Measurements from ENCODE around the gene SPPL2B.

The SPPL2B gene

GRCh38 chr19:2360833-2361232 is 32.3 kb downstream of the SPPL2B start:
- TF ChIP-seq CSRNP3 (CRISPR knock-in tag; IDR thresholded peaks at IDR 0.05) (no peak), ZNF8 (CRISPR knock-in tag; IDR thresholded peaks at IDR 0.05) (no peak), ZNF565 (CRISPR knock-in tag; conservative IDR thresholded peaks at IDR 0.05; ENCODE audit: low read depth) (no peak), ISL1 (CRISPR knock-in tag; IDR thresholded peaks at IDR 0.05) (no peak), TOX (CRISPR knock-in tag; IDR thresholded peaks at IDR 0.05; ENCODE audit: borderline replicate concordance) (no peak), TCF4 (CRISPR knock-in tag; IDR thresholded peaks at IDR 0.05; ENCODE audit: borderline replicate concordance) (no peak), PPARA (CRISPR knock-in tag; IDR thresholded peaks at IDR 0.05; ENCODE audit: borderline replicate concordance) (no peak), SNAI2 (CRISPR knock-in tag; IDR thresholded peaks at IDR 0.05) (no peak), CREB5 (CRISPR knock-in tag; IDR thresholded peaks at IDR 0.05; ENCODE audit: low read depth) (no peak)
- TF ChIP-seq, protein P1, sequence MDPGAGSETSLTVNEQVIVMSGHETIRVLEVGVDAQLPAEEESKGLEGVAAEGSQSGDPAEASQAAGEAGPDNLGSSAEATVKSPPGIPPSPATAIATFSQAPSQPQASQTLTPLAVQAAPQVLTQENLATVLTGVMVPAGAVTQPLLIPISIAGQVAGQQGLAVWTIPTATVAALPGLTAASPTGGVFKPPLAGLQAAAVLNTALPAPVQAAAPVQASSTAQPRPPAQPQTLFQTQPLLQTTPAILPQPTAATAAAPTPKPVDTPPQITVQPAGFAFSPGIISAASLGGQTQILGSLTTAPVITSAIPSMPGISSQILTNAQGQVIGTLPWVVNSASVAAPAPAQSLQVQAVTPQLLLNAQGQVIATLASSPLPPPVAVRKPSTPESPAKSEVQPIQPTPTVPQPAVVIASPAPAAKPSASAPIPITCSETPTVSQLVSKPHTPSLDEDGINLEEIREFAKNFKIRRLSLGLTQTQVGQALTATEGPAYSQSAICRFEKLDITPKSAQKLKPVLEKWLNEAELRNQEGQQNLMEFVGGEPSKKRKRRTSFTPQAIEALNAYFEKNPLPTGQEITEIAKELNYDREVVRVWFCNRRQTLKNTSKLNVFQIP (CRISPR knock-in tag; IDR thresholded peaks at IDR 0.05; ENCODE audit: borderline replicate concordance, low read depth), result no peak
- ATAC-seq, result no peak

DNA sequence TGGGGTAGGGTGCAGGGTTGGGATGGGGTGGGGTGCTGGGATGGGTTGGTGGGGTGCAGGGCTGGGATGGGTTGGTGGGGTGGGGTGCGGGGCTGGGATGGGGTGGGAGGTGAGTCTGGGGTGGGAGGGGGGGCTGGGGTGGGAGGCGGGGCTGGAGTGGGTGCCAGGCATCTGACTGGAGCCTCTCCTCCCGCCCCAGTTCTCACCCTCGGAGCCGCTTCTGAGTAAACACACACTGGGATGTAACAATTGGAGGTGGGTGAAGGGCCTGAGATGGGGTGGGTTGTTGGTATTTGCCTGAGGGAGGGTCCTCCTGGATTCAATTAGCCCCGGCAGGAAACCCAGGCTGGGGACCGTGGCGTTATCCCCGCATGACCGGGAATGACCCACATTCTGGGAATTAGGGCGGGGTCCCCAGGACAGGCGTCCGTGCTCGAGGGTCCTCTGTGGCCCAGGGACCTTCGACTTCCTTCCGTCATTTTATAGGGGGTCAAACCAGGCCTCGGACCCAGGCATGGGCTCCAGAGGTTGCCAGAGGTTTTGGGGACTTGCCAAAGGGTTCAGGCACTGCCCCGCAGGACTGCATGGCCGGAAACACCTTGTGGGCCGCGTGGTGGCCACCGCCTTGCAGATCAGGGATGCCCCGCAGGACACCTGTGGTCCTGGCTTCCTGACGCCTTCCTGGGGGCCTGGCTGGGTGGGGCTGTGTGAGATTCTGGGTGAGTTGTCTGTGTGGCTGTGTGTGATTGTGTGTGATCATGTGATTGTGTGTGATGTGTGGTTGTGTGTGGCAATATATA is 33.0 kb downstream of the SPPL2B start:
- TF ChIP-seq ZNF565 (CRISPR knock-in tag; conservative IDR thresholded peaks at IDR 0.05; ENCODE audit: low read depth) (no peak), PPARA (CRISPR knock-in tag; IDR thresholded peaks at IDR 0.05; ENCODE audit: borderline replicate concordance) (no peak), ISL1 (CRISPR knock-in tag; IDR thresholded peaks at IDR 0.05) (no peak)
- TF ChIP-seq, protein P1 (CRISPR knock-in tag; IDR thresholded peaks at IDR 0.05; ENCODE audit: borderline replicate concordance, low read depth), result no peak
- ATAC-seq, result no peak

DNA sequence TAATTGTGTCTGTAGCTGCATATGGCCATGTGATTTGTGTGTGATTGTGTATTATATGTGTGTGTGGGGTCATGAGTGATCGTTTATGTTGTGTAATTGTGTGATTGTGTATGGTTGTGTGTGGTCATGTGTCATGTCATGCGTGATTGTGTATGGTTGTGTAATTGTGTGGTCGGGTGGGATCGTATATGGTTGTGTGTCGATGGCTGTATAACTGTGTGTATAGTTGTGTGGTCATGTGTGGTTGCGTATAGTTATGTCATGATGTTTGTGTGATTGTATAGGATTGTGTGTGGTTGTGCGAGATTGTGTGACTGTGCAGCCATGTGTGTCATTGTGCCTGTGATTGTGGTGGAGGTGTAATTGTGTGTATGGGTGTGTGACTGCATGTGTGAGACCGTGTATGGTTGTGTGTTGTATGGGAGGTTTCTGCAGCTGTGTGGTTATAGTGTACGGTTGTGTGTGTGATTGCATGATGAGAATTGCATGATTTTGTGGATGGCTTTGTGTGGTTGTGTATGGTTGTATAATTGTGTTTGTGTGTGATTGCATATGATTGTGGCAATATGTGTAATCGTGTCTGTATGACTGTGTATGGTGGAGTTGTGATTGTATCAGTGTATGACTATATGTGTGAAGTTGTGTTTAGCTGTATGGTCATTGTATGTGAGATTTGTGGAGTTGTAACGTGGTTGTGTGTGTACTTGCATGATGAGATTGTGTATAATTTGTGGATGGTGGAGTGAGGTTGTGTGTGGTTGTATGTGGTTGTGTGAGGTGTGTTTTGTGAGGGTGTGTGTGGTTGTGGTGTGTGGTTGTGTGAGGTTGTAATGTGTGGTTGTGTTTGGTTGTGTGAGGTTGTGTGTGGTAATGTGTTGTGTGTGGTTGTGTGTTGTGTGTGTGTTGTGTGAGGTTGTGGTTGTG is 33.8 kb downstream of the SPPL2B start:
- TF ChIP-seq TOX (CRISPR knock-in tag; IDR thresholded peaks at IDR 0.05; ENCODE audit: borderline replicate concordance), result no peak
- no peak for TF ChIP-seq RARB (CRISPR knock-in tag; IDR thresholded peaks at IDR 0.05)
- no peak for TF ChIP-seq ESRRG (CRISPR knock-in tag; IDR thresholded peaks at IDR 0.05)
- no peak for TF ChIP-seq ZNF8 (CRISPR knock-in tag; IDR thresholded peaks at IDR 0.05)
- no peak for TF ChIP-seq OSR1 (CRISPR knock-in tag; IDR thresholded peaks at IDR 0.05)
- TF ChIP-seq ZC3H10 (CRISPR knock-in tag; IDR thresholded peaks at IDR 0.05), result no peak
- TF ChIP-seq ARNTL (CRISPR knock-in tag; IDR thresholded peaks at IDR 0.05; ENCODE audit: borderline replicate concordance, low read depth), result no peak
- TF ChIP-seq GLIS3 (CRISPR knock-in tag; IDR thresholded peaks at IDR 0.05), result no peak
- TF ChIP-seq, protein P2, sequence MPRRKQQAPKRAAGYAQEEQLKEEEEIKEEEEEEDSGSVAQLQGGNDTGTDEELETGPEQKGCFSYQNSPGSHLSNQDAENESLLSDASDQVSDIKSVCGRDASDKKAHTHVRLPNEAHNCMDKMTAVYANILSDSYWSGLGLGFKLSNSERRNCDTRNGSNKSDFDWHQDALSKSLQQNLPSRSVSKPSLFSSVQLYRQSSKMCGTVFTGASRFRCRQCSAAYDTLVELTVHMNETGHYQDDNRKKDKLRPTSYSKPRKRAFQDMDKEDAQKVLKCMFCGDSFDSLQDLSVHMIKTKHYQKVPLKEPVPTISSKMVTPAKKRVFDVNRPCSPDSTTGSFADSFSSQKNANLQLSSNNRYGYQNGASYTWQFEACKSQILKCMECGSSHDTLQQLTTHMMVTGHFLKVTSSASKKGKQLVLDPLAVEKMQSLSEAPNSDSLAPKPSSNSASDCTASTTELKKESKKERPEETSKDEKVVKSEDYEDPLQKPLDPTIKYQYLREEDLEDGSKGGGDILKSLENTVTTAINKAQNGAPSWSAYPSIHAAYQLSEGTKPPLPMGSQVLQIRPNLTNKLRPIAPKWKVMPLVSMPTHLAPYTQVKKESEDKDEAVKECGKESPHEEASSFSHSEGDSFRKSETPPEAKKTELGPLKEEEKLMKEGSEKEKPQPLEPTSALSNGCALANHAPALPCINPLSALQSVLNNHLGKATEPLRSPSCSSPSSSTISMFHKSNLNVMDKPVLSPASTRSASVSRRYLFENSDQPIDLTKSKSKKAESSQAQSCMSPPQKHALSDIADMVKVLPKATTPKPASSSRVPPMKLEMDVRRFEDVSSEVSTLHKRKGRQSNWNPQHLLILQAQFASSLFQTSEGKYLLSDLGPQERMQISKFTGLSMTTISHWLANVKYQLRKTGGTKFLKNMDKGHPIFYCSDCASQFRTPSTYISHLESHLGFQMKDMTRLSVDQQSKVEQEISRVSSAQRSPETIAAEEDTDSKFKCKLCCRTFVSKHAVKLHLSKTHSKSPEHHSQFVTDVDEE (CRISPR knock-in tag; IDR thresholded peaks at IDR 0.05), result no peak
- no peak for TF ChIP-seq ZFP30 (CRISPR knock-in tag; IDR thresholded peaks at IDR 0.05)
- no peak for TF ChIP-seq ISL1 (CRISPR knock-in tag; IDR thresholded peaks at IDR 0.05)
- no peak for TF ChIP-seq TCF4 (CRISPR knock-in tag; IDR thresholded peaks at IDR 0.05; ENCODE audit: borderline replicate concordance)
- TF ChIP-seq BACH2 (CRISPR knock-in tag; IDR thresholded peaks at IDR 0.05; ENCODE audit: borderline replicate concordance), result no peak
- ATAC-seq, result no peak

Measured in SK-N-SH treated with all-trans-retinoic acid at 6 μM for 48 hours (cell line).